MM.1S (cell line): Measurements from ENCODE around the gene VAV2.

Experiments
- EZH2 ChIP-seq: fragments of 300-600 bp; sonication (generic); optimal IDR thresholded peaks from 2 replicates; pipeline ENCODE3; 2017; ENCODE audit warnings: low read depth, mild to moderate bottlenecking, antibody characterized with exemption, low read length, mixed read lengths
- TF ChIP-seq, protein P1 (sequence below): fragments of 300-600 bp; sonication (generic); IDR thresholded peaks from 2 replicates; pipeline ENCODE4 v1.5.1; 2016; ENCODE audit warnings: antibody characterized with exemption, low read length, mixed read lengths

GRCh38 chr9:133801739-133802138, 190.4 kb downstream of the VAV2 start:
- TF ChIP-seq, protein P1, sequence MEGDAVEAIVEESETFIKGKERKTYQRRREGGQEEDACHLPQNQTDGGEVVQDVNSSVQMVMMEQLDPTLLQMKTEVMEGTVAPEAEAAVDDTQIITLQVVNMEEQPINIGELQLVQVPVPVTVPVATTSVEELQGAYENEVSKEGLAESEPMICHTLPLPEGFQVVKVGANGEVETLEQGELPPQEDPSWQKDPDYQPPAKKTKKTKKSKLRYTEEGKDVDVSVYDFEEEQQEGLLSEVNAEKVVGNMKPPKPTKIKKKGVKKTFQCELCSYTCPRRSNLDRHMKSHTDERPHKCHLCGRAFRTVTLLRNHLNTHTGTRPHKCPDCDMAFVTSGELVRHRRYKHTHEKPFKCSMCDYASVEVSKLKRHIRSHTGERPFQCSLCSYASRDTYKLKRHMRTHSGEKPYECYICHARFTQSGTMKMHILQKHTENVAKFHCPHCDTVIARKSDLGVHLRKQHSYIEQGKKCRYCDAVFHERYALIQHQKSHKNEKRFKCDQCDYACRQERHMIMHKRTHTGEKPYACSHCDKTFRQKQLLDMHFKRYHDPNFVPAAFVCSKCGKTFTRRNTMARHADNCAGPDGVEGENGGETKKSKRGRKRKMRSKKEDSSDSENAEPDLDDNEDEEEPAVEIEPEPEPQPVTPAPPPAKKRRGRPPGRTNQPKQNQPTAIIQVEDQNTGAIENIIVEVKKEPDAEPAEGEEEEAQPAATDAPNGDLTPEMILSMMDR: no peak
- TF ChIP-seq EZH2: no peak
